Liver (tissue), 9 donors: ENCODE data around the gene UGT1A10. TPM values are rescaled to one million over a fixed set of nuclear protein-coding genes. Genes with fewer than 3 reads are reported as not detected.

Source experiments
- DNase-seq: peaks from one replicate; pipeline ENCODE4 v3.0.0-alpha.2; 2017; ENCODE audit warnings: low spot score
- H3K27ac ChIP-seq, 2 donors: one replicate each; pipeline ENCODE4 v1.7.0; 2013; ENCODE audit warnings: inconsistent platforms in 2 of 2, low read length in 2 of 2, control low read depth in 1 of 2, low read depth in 1 of 2, mild to moderate bottlenecking in 1 of 2
- H3K27me3 ChIP-seq, 4 donors: one replicate each; pipeline versions ENCODE4 v1.6.1 to v1.7.0; 2013; ENCODE audit warnings: low read length in 3 of 4, inconsistent platforms in 1 of 4, mild to moderate bottlenecking in 1 of 4, moderate library complexity in 1 of 4; ENCODE audit not compliant: control insufficient read depth in 4 of 4, insufficient read depth in 4 of 4
- H3K36me3 ChIP-seq, 4 donors: one replicate each; pipeline versions ENCODE4 v1.6.1 to v1.7.0; 2013; ENCODE audit warnings: low read length in 3 of 4, mild to moderate bottlenecking in 3 of 4, low read depth in 1 of 4, moderate library complexity in 1 of 4; ENCODE audit not compliant: control insufficient read depth in 4 of 4, insufficient read depth in 3 of 4
- H3K4me1 ChIP-seq, 4 donors: one replicate each; pipeline versions ENCODE4 v1.6.1 to v1.7.0; 2013; ENCODE audit warnings: low read length in 3 of 4, mild to moderate bottlenecking in 3 of 4, moderate library complexity in 1 of 4; ENCODE audit not compliant: control insufficient read depth in 4 of 4, insufficient read depth in 4 of 4
- H3K4me3 ChIP-seq, 3 donors: one replicate each; pipeline versions ENCODE4 v1.6.1 to v1.7.0; 2013; ENCODE audit warnings: low read length in 3 of 3, control low read depth in 1 of 3, low read depth in 1 of 3, mild to moderate bottlenecking in 1 of 3
- H3K9ac ChIP-seq, 2 donors: one replicate each; pipeline ENCODE4 v1.7.0; 2013; ENCODE audit warnings: low read length in 2 of 2, mild to moderate bottlenecking in 2 of 2, moderate library complexity in 2 of 2, control low read depth in 1 of 2, low read depth in 1 of 2
- H3K9me3 ChIP-seq, 4 donors: one replicate each; pipeline versions ENCODE4 v1.6.1 to v1.7.0; 2013; ENCODE audit warnings: low read length in 3 of 4; ENCODE audit not compliant: control insufficient read depth in 4 of 4
- EGR1 ChIP-seq, 2 donors: IDR thresholded peaks; 2 replicates each; pipeline ENCODE4 v1.6.1; 2016 to 2018; ENCODE audit warnings: antibody characterized with exemption in 2 of 2, low read depth in 2 of 2
- FOXA1 ChIP-seq: IDR thresholded peaks from 2 replicates; pipeline ENCODE4 v1.6.1; 2016; ENCODE audit warnings: antibody characterized with exemption
- FOXA2 ChIP-seq: IDR thresholded peaks from 2 replicates; pipeline ENCODE4 v1.6.1; 2016; ENCODE audit warnings: antibody characterized with exemption
- GABPA ChIP-seq, 2 donors: IDR thresholded peaks in 1 of 2; conservative IDR thresholded peaks in 1 of 2; 2 replicates each; pipeline ENCODE4 v1.6.1; 2016; ENCODE audit warnings: antibody characterized with exemption in 2 of 2, mild to moderate bottlenecking in 1 of 2, moderate library complexity in 1 of 2
- HNF4A ChIP-seq, 2 donors: conservative IDR thresholded peaks; 2 replicates each; pipeline ENCODE4 v1.6.1; 2016; ENCODE audit warnings: antibody characterized with exemption in 2 of 2, mild to moderate bottlenecking in 2 of 2
- HNF4G ChIP-seq: IDR thresholded peaks from 2 replicates; pipeline ENCODE4 v1.6.1; 2016; ENCODE audit warnings: antibody characterized with exemption
- JUND ChIP-seq, 2 donors: IDR thresholded peaks; 2 replicates each; pipeline ENCODE4 v1.6.1; 2016; ENCODE audit warnings: antibody characterized with exemption in 2 of 2
- NR2F2 ChIP-seq: IDR thresholded peaks from 2 replicates; pipeline ENCODE4 v1.6.1; 2016; ENCODE audit warnings: antibody characterized with exemption
- RAD21 ChIP-seq, 2 donors: IDR thresholded peaks; 2 replicates each; pipeline ENCODE4 v1.6.1; 2016; ENCODE audit warnings: antibody characterized with exemption in 2 of 2, mild to moderate bottlenecking in 2 of 2
- REST ChIP-seq: IDR thresholded peaks from 2 replicates; pipeline ENCODE4 v1.6.1; 2016; ENCODE audit warnings: antibody characterized with exemption, mild to moderate bottlenecking
- RXRA ChIP-seq, 2 donors: IDR thresholded peaks; 2 replicates each; pipeline ENCODE4 v1.6.1; 2017 to 2018; ENCODE audit warnings: antibody characterized with exemption in 2 of 2, mild to moderate bottlenecking in 1 of 2
- SP1 ChIP-seq: IDR thresholded peaks from 2 replicates; pipeline ENCODE4 v1.6.1; 2018; ENCODE audit warnings: antibody characterized with exemption, mild to moderate bottlenecking
- TAF1 ChIP-seq: conservative IDR thresholded peaks from 2 replicates; pipeline ENCODE4 v1.6.1; 2016; ENCODE audit warnings: antibody characterized with exemption, mild to moderate bottlenecking
- YY1 ChIP-seq: IDR thresholded peaks from 2 replicates; pipeline ENCODE4 v1.6.1; 2016; ENCODE audit warnings: antibody characterized with exemption, mild to moderate bottlenecking
- WGBS: extraction: QIAGEN DNeasy Blood & Tissue Kit; methylation state at CpG from one replicate; pipeline ENCODE4 v1.1.7; 2013; 5-methylcytosine and 5-hydroxymethylcytosine counted together
- polyA plus RNA-seq, 2 donors: library from polyadenylated mRNA; stranded (reverse) in 1 of 2; unstranded in 1 of 2; fragments of 200-250 nt in 1 of 2; fragments of >200 nt in 1 of 2; fragmentation: Nextera tagmentation in 1 of 2; extraction: Ambion mirVana in 1 of 2; gene quantifications; one replicate each; pipeline versions ENCODE4 v1.2.1 to v1.2.3, GENCODE V29; 2013 to 2015
- total RNA-seq, 2 donors: library from RNA; depleted of rRNA; stranded (reverse); fragments of >200 nt; gene quantifications; one replicate each; pipeline ENCODE4 v1.2.3, GENCODE V29; 2014
- TF ChIP-seq, protein P1 (sequence below): IDR thresholded peaks from 2 replicates; pipeline ENCODE4 v1.6.1; 2016; ENCODE audit warnings: antibody characterized with exemption
- TF ChIP-seq, protein P2 (sequence below): IDR thresholded peaks from 2 replicates; pipeline ENCODE4 v1.6.1; 2016; ENCODE audit warnings: antibody characterized with exemption
- TF ChIP-seq, protein P3 (sequence below): IDR thresholded peaks from 2 replicates; pipeline ENCODE4 v1.6.1; 2016; ENCODE audit warnings: antibody characterized with exemption
- TF ChIP-seq, protein P4 (sequence below): fragments of 150-350 bp; IDR thresholded peaks from 2 replicates; pipeline ENCODE4 v1.5.1; 2017; ENCODE audit warnings: improper control_type of control experiment, low read depth, low read length; ENCODE audit not compliant: missing input control
- donor health status: healthy.
- donor health status: healthy.
- donor health status: healthy.
- donor health status: healthy.
- donor health status: healthy.

The UGT1A10 gene
- total and polyA plus RNA-seq, 4 donors: 0.08 TPM; not detected in 2

DNA sequence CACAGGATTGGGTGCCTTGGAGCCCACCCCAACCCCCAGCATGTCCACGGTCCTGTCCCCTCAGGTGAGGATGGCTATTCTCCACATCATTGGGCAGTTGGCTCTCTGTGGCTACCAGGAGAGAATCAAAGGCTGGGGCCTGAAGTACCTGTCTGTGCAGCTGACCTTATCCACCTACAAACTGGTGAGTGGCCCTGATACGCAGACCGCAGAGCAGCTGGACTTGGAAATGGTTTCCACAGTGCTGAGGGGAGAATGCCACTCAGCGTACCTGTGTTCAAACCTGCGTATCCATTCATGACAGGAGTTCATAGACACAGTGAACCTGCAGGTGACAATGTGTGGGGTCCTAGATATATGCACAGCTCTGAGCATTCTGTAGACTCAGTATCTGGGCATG, 163.5 kb downstream of the UGT1A10 start:
- no peak overlapping the region for H3K27ac ChIP-seq
- H3K27me3 ChIP-seq: no peaks in the 10 kb centered on the region
- no peaks in the 10 kb centered on the region for H3K4me1 ChIP-seq
- H3K9me3 ChIP-seq: no peaks in the 10 kb centered on the region
- H3K9ac ChIP-seq: no peak overlapping the region
- DNase-seq: peak; percentile 20
- H3K36me3 ChIP-seq: no peaks in the 10 kb centered on the region
- TF ChIP-seq RXRA (IDR thresholded peaks at IDR 0.05) (no peak), HNF4G (no peak), JUND (IDR thresholded peaks at IDR 0.05) (no peak), FOXA2 (no peak), FOXA1 (no peak), YY1 (no peak), GABPA (IDR thresholded peaks at IDR 0.05 in 1 of 2, conservative IDR thresholded peaks at IDR 0.05 in 1 of 2) (no peak), RAD21 (IDR thresholded peaks at IDR 0.05) (no peak), SP1 (no peak), NR2F2 (no peak), HNF4A (conservative IDR thresholded peaks at IDR 0.05) (no peak), REST (no peak), EGR1 (IDR thresholded peaks at IDR 0.05; ENCODE audit: low read depth in 2 of 2) (no peak), TAF1 (no peak)
- TF ChIP-seq, protein P1, sequence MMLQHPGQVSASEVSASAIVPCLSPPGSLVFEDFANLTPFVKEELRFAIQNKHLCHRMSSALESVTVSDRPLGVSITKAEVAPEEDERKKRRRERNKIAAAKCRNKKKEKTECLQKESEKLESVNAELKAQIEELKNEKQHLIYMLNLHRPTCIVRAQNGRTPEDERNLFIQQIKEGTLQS: no peak
- TF ChIP-seq, protein P2, sequence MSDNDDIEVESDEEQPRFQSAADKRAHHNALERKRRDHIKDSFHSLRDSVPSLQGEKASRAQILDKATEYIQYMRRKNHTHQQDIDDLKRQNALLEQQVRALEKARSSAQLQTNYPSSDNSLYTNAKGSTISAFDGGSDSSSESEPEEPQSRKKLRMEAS: no peak
- TF ChIP-seq, protein P3, sequence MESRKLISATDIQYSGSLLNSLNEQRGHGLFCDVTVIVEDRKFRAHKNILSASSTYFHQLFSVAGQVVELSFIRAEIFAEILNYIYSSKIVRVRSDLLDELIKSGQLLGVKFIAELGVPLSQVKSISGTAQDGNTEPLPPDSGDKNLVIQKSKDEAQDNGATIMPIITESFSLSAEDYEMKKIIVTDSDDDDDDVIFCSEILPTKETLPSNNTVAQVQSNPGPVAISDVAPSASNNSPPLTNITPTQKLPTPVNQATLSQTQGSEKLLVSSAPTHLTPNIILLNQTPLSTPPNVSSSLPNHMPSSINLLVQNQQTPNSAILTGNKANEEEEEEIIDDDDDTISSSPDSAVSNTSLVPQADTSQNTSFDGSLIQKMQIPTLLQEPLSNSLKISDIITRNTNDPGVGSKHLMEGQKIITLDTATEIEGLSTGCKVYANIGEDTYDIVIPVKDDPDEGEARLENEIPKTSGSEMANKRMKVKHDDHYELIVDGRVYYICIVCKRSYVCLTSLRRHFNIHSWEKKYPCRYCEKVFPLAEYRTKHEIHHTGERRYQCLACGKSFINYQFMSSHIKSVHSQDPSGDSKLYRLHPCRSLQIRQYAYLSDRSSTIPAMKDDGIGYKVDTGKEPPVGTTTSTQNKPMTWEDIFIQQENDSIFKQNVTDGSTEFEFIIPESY: no peak
- TF ChIP-seq, protein P4, sequence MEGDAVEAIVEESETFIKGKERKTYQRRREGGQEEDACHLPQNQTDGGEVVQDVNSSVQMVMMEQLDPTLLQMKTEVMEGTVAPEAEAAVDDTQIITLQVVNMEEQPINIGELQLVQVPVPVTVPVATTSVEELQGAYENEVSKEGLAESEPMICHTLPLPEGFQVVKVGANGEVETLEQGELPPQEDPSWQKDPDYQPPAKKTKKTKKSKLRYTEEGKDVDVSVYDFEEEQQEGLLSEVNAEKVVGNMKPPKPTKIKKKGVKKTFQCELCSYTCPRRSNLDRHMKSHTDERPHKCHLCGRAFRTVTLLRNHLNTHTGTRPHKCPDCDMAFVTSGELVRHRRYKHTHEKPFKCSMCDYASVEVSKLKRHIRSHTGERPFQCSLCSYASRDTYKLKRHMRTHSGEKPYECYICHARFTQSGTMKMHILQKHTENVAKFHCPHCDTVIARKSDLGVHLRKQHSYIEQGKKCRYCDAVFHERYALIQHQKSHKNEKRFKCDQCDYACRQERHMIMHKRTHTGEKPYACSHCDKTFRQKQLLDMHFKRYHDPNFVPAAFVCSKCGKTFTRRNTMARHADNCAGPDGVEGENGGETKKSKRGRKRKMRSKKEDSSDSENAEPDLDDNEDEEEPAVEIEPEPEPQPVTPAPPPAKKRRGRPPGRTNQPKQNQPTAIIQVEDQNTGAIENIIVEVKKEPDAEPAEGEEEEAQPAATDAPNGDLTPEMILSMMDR: no peak
- H3K4me3 ChIP-seq: no peak overlapping the region
- WGBS: 72% methylated on average over 5 of the region's 5 CpGs
